Uterus (tissue), 2 donors: ENCODE results near the gene GCDH.

Experiments
- POLR2A ChIP-seq, 2 donors: fragments of 450-650 bp; IDR thresholded peaks; one replicate each; pipeline ENCODE4 v1.6.1; 2016; ENCODE audit warnings: antibody characterized with exemption in 2 of 2, mild to moderate bottlenecking in 1 of 2, moderate library complexity in 1 of 2
- TF ChIP-seq, protein P1 (sequence below), 4 experiments: fragments of 200-600 bp in 2 of 4; fragments of 450-650 bp in 2 of 4; sonication (generic) in 2 of 4; IDR thresholded peaks; one replicate each; pipeline ENCODE4 v1.5.1; 2016 to 2019; ENCODE audit warnings: antibody characterized with exemption in 4 of 4, mild to moderate bottlenecking in 2 of 4, moderate library complexity in 1 of 4

DNA sequence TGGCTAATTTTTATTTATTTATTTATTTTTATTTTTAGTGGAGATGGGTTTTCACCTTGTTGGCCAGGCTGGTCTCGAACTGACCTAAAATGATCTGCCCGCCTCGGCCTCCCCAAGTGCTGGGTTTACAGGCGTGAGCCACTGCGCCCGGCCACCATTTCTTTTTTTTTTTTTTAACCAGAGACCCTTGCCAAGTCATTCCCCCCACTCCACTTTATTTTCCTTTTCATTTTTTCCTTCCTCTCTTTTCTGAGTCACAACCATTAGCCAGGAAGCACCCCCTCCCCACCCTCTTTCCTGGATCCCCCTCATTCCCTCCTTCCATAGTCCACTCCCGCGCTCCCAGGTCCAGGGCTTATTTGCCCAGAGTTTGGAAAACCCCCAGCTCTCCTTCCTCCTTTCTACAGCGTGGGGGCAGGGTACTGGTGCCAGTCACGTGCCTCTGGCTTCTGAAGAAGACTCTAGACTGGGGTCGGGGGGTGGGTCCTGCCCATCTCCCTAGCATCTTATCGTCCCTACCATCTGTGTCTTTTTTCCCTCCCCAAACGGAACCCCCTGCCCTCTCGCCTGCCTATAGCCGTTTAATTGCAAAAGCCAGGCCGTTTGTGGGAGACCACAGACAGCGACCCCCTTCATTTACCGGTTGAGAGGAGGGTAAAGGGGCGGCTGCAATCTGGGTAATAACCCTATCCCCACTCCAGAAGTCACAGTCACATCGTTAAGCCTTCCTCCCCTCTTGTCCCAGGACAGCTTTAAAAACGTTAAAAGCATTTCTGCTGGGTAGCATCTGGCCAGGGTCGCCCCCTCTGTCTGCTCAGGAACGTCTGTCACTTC lies 46.4 kb downstream of the GCDH start:
- no peak for TF ChIP-seq POLR2A (IDR thresholded peaks at IDR 0.05)
- TF ChIP-seq, protein P1, sequence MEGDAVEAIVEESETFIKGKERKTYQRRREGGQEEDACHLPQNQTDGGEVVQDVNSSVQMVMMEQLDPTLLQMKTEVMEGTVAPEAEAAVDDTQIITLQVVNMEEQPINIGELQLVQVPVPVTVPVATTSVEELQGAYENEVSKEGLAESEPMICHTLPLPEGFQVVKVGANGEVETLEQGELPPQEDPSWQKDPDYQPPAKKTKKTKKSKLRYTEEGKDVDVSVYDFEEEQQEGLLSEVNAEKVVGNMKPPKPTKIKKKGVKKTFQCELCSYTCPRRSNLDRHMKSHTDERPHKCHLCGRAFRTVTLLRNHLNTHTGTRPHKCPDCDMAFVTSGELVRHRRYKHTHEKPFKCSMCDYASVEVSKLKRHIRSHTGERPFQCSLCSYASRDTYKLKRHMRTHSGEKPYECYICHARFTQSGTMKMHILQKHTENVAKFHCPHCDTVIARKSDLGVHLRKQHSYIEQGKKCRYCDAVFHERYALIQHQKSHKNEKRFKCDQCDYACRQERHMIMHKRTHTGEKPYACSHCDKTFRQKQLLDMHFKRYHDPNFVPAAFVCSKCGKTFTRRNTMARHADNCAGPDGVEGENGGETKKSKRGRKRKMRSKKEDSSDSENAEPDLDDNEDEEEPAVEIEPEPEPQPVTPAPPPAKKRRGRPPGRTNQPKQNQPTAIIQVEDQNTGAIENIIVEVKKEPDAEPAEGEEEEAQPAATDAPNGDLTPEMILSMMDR (IDR thresholded peaks at IDR 0.05) = no peak
